Stimulated activated naive CD8-positive, alpha-beta T cell treated with anti-CD3 and anti-CD28 coated beads, Interleukin-15, amount 100 ng/mL, for 72 hours (primary cell): Measurements from ENCODE around the gene ETFDH.
"Not testable (repeated sequence)": the region's sequence is repeated elsewhere in the genome, so short reads cannot be mapped to it uniquely, and the experiment has no call there.

Source experiments
- ATAC-seq: fragments of 150-1000 bp; cut with Tn5 transposase; 2 replicates; pipeline ENCODE4 v1.10.0; 2021; ENCODE audit warnings: mild to moderate bottlenecking, moderate library complexity
- DNase-seq, 2 donors: peaks; one replicate each; pipeline ENCODE4 v3.0.0; 2021 to 2022
- H3K27ac Mint-ChIP-seq, 2 donors: one replicate each; pipeline ENCODE4 v1.8.0; 2022; ENCODE audit warnings: mild to moderate bottlenecking in 2 of 2, mixed read lengths in 2 of 2, moderate library complexity in 2 of 2
- H3K27me3 Mint-ChIP-seq: one replicate; pipeline ENCODE4 v1.8.0; 2022; ENCODE audit warnings: mixed read lengths
- H3K4me1 Mint-ChIP-seq: one replicate; pipeline ENCODE4 v1.8.0; 2022; ENCODE audit warnings: mild to moderate bottlenecking, mixed read lengths
- H3K4me3 Mint-ChIP-seq, 2 donors: one replicate each; pipeline ENCODE4 v1.8.0; 2022; ENCODE audit warnings: mild to moderate bottlenecking in 2 of 2, mixed read lengths in 2 of 2, moderate library complexity in 1 of 2
- H3K9me3 Mint-ChIP-seq, 2 donors: one replicate each; pipeline ENCODE4 v1.8.0; 2022; ENCODE audit warnings: mixed read lengths in 2 of 2

Gene ETFDH

GRCh38 chr4:158671915-158672806 lies at the start of gene ETFDH:
Gene ETFDH, plus strand, starts transcription at chr4:158672296. Its CDS starts 161 bp downstream, at chr4:158672457.
- H3K4me1 Mint-ChIP-seq = peaks cover 28% of the 10 kb centered on the region
- no peaks in the 10 kb centered on the region for H3K9me3 Mint-ChIP-seq
- peak; percentile 88 for ATAC-seq
- DNase-seq = peak; percentile 97 to 99
- peak within 1 kb of the TSS; percentile 99 to 100 for H3K27ac Mint-ChIP-seq
- H3K27me3 Mint-ChIP-seq = no peaks in the 10 kb centered on the region
- peak within 1 kb of the TSS; percentile 95 to 98 for H3K4me3 Mint-ChIP-seq

- Mint-ChIP-seq H3K9me3 (no peaks in the 10 kb centered on the region), H3K27me3 (no peaks in the 10 kb centered on the region), H3K27ac (no peak overlapping the region), H3K4me1 (no peaks in the 10 kb centered on the region), H3K4me3 (no peak overlapping the region)
- DNase-seq = peak in 1 of 2 donors; percentile 2
- no peak for ATAC-seq
Observed at GRCh38 chr4:158624889-158625478, 47.1 kb upstream of the ETFDH start.

DNA sequence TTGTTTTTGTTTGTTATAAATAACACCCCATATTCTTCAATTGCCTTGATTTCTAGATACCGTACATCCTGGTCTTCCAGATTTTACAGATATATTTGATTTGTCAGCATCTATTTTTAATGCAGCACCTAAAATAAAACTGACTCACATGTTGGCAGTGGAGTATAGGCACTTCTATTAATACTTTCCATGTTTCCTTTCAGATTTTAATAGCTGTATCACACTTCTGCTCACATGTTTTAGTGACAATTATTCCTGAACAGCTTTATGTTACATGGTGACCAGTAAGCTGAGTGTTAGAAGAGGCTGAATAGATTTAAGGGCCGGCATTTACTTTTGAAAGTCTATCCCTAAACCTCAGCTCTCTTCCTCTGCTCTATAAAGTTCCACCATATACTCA lies 46.6 kb upstream of the ETFDH start:
- Mint-ChIP-seq H3K9me3 (no peaks in the 10 kb centered on the region), H3K4me1 (no peaks in the 10 kb centered on the region), H3K27me3 (no peaks in the 10 kb centered on the region), H3K27ac (no peak overlapping the region), H3K4me3 (no peak overlapping the region)
- ATAC-seq (no peak), DNase-seq (no peak)

DNA sequence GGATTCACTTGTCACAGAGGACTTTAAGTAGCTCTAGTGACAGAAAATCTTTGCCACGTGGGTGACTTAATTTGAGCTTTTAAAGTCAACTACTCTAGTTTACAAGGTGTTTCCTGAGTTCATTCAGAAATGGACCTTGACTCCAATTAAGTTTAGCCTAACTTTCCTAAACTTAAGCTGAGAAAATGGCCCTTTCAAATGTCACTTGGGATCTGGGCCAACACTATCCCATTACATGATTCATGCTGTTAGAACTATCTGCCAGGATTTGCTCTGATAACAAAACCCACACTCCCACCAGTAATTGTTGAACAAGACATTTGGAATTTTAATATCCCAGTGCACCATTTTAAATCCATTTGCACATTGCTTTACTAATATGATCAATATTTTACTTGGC lies 41.2 kb upstream of the ETFDH start:
- Mint-ChIP-seq H3K9me3 (no peaks in the 10 kb centered on the region), H3K27ac (no peak overlapping the region)
- ATAC-seq = no peak

DNA sequence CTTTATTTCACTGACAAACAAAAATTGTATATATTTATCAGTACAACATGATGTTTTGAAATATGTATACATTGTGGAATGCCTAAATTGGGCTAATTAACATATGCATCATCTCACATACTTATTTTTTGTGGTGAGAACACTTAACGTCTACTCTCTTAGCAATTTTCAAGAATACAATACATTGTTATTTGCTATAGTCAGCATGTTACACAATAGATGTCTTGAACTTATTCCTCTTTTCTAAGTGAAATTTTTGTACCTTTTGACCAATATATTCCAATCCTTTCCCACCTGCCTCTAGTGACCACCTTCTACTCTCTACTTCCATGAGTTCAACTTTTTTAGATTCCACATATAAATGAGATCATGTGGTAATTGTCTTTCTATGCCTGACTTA lies 35.5 kb upstream of the ETFDH start:
- Mint-ChIP-seq H3K4me1 (no peaks in the 10 kb centered on the region), H3K9me3 (no peaks in the 10 kb centered on the region), H3K27ac (no peak overlapping the region), H3K27me3 (peaks cover 21% of the 10 kb centered on the region), H3K4me3 (no peak overlapping the region)
- ATAC-seq = no peak
- no peak for DNase-seq

More for the DNA sequence above, 41.2 kb upstream of the ETFDH start:
- Mint-ChIP-seq H3K27me3 (peaks cover 7% of the 10 kb centered on the region), H3K4me3 (no peak overlapping the region), H3K4me1 (no peaks in the 10 kb centered on the region)
- DNase-seq = no peak

- peaks cover 12% of the 10 kb centered on the region for H3K27me3 Mint-ChIP-seq
- no peak overlapping the region for H3K4me3 Mint-ChIP-seq
- H3K4me1 Mint-ChIP-seq = no peaks in the 10 kb centered on the region
- no peak for ATAC-seq
- H3K27ac Mint-ChIP-seq = no peak overlapping the region
- no peak for DNase-seq
- H3K9me3 Mint-ChIP-seq = no peaks in the 10 kb centered on the region
Observed at GRCh38 chr4:158644356-158644755, 27.7 kb upstream of the ETFDH start.

- no peak overlapping the region for H3K4me3 Mint-ChIP-seq
- no peaks in the 10 kb centered on the region for H3K4me1 Mint-ChIP-seq
- ATAC-seq (no peak), DNase-seq (no peak)
- peaks cover 12% of the 10 kb centered on the region for H3K27me3 Mint-ChIP-seq
- no peak overlapping the region for H3K27ac Mint-ChIP-seq
- H3K9me3 Mint-ChIP-seq = no peaks in the 10 kb centered on the region
Observed at GRCh38 chr4:158644760-158645159, 27.3 kb upstream of the ETFDH start.

DNA sequence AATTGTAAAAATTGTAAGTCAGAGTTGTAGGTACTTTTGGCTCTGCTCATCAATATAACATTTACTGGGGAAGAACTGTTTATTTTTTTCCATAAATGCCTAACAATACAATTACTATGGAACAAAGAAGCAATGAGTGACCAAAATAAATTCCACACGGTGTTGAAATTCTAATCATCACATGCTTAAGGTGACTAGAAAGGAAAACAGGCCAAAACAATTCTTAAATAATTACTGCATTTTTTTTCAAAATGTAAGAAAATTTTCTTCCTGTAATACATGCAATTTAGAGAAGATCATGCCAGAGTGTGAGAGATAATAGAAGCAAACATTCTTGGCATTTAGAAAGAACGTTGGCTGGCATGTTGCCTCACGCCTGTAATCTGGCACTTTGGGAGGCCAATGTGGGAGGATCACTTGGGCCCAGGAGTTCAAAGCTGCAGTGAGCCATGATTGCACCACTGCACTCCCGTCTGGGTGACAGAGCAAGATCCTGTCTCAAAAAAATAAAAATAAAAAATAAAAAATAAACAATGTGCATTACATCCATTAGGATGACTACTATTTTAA lies 22.9 kb upstream of the ETFDH start:
- Mint-ChIP-seq H3K4me1 (no peaks in the 10 kb centered on the region), H3K4me3 (no peak overlapping the region)
- no peak for DNase-seq

DNA sequence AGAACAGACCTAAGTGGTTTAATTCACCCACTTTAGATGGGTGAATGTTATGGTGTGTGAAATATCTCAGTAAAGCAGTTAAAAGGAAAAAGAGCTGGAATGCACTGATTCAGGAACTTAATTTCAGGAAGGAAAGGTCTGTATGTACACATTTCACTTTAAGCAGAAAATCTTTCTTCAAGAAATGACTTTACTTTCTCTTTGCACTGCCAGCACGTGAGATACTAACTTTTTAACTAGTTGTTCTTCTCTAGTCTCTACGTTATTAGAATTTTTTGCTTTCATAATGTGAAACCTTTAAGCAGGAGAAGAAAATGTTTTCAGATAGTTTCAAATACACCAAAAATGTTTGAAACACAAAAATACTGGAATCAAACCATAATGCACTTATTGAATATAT lies 19.2 kb upstream of the ETFDH start:
- ATAC-seq (no peak), DNase-seq (no peak)
- Mint-ChIP-seq H3K27me3 (no peaks in the 10 kb centered on the region), H3K27ac (peak overlapping the region in 1 of 2 donors; percentile 85), H3K4me3 (peak overlapping the region in 1 of 2 donors; percentile 37), H3K9me3 (no peaks in the 10 kb centered on the region), H3K4me1 (no peaks in the 10 kb centered on the region)

More for the DNA sequence above, 22.9 kb upstream of the ETFDH start:
- no peak for ATAC-seq
- Mint-ChIP-seq H3K27ac (no peak overlapping the region), H3K9me3 (no peaks in the 10 kb centered on the region), H3K27me3 (no peaks in the 10 kb centered on the region)

- no peak overlapping the region for H3K27ac Mint-ChIP-seq
- no peaks in the 10 kb centered on the region for H3K9me3 Mint-ChIP-seq
- H3K4me3 Mint-ChIP-seq = no peak overlapping the region
- no peaks in the 10 kb centered on the region for H3K4me1 Mint-ChIP-seq
- ATAC-seq (no peak), DNase-seq (no peak)
- H3K27me3 Mint-ChIP-seq = peaks cover 19% of the 10 kb centered on the region
Observed at GRCh38 chr4:158656439-158656838, 15.7 kb upstream of the ETFDH start.

- Mint-ChIP-seq H3K27me3 (peaks cover 19% of the 10 kb centered on the region), H3K9me3 (no peaks in the 10 kb centered on the region), H3K4me3 (no peak overlapping the region), H3K27ac (no peak overlapping the region), H3K4me1 (no peaks in the 10 kb centered on the region)
- ATAC-seq (no peak), DNase-seq (no peak)
Observed at GRCh38 chr4:158657291-158657690, 14.8 kb upstream of the ETFDH start.

DNA sequence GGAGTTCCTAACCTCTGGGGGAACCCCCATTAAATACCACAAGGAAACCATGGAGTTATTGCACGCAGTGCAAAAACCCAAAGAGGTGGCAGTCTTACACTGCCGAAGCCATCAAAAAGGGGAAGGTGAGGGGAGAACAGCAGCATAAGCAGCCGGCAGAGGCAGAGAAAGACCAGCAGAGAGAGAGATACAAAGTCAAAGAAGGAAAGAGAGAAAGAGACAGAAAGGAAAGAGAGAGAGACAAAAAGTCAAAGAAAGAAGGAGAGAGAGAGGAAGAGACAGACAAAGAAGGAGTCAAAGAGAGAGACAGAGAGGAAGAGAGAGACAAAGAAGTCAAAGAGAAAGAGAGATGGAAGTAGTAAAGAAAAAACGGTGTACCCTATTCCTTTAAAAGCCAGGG lies 8.8 kb upstream of the ETFDH start:
- not testable (repeated sequence) for H3K4me1 Mint-ChIP-seq, H3K9me3 Mint-ChIP-seq, ATAC-seq, DNase-seq
- Mint-ChIP-seq H3K4me3 (peak overlapping the region; percentile 5 to 48), H3K27me3 (peaks cover 19% of the 10 kb centered on the region), H3K27ac (peak overlapping the region in 1 of 2 donors; percentile 51)

DNA sequence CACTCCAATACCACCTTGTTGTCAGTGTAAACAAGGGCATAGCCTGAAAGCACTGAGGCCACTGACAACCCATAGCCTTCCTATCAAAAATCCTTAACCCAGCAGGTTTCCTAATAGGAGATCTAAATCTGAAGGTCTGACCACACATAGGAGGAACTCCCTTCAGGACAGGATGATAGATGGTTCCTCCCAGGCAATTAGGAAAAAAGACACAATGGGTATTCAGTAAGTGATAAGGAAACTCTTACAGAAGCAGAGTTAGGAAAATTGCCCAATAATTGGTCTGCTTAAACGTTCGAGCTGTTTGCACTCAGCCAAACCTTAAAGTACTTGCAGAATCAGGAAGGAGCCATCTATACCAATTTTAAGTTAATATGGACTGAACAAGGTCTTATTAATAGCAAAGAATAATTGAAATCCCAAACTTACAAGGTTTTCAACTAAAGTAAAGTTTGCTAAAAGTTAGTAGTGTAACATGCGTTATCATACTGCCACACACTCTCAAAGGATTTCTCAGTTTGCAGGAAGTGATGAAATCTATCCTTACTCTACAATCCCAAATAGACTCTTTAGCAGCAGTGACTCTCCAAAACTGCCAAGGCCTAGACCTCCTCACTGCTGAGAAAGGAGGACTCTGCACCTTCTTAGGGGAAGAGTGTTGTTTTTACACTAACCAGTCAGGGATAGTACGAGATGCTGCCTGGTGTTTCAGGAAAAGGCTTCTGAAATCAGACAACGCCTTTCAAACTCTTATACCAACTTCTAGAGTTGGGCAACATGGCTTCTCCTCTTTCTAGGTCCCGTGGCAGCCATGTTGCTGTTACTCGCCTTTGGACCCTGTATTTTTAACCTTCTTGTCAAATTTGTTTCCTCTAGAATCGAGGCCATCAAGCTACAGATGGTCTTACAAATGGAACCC lies 8.1 kb upstream of the ETFDH start:
- not testable (repeated sequence) for H3K9me3 Mint-ChIP-seq, DNase-seq, H3K27ac Mint-ChIP-seq, H3K4me3 Mint-ChIP-seq, ATAC-seq, H3K4me1 Mint-ChIP-seq
- peaks cover 13% of the 10 kb centered on the region for H3K27me3 Mint-ChIP-seq

DNA sequence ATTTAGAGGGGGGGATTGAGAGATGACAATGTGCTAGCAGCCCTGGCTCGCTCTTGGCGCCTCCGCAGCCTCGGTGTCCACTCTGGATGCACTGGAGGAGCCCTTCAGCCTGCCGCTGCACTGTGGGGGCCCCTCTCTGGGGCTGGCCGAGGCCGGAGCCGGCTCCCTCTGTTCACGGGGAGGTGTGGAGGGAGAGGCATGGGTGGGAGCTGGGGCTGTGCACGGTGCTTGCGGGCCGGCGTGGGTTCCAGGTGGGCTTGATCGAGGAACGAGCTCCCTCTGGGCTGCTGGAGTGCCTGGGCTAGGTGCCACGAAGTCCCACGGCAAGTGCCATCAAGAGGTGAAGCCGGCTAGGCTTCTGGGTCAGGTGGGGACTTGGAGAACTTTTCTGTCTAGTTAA lies 7.3 kb upstream of the ETFDH start:
- Mint-ChIP-seq H3K4me1 (peaks cover 8% of the 10 kb centered on the region), H3K27ac (no peak overlapping the region), H3K27me3 (peaks cover 5% of the 10 kb centered on the region), H3K9me3 (no peaks in the 10 kb centered on the region), H3K4me3 (no peak overlapping the region)
- no peak for DNase-seq
- ATAC-seq = peak; percentile 33

DNA sequence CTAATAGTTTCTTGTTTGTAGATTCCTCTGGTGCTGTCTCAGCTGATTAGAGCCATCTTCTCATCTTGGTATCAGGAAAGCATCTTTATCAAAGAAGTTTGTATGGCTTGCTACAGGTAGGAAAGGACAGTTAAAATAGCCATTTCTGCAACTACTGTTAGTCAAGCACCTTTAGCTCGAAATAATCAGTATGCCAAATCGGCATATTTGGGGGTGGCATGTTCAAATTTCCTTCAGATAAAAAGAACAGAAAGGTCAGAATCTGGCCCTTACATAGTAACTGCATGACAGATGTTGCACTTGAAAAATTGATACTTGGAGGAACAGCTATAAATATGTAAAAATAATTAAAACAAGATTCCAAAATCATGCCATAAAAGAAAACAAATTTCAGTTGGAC lies 5.2 kb upstream of the ETFDH start:
- Mint-ChIP-seq H3K9me3 (no peaks in the 10 kb centered on the region), H3K27ac (no peak overlapping the region), H3K27me3 (no peaks in the 10 kb centered on the region), H3K4me1 (peaks cover 19% of the 10 kb centered on the region), H3K4me3 (no peak overlapping the region)
- DNase-seq (no peak), ATAC-seq (no peak)
